HepG2 (cell line): ENCODE measurements around the gene PDPR. TPM values are rescaled to one million over a fixed set of nuclear protein-coding genes. Genes with fewer than 3 reads are reported as not detected.

ENCODE experiments used
- CENPT ChIP-seq: sonication (generic); formaldehyde crosslinking; IDR thresholded peaks from 2 replicates; pipeline ENCODE4 v1.8.0; 2022; ENCODE audit warnings: low read depth, mild to moderate bottlenecking, moderate library complexity, missing genetic modification reagents
- CSRNP2 ChIP-seq: sonication (generic); formaldehyde crosslinking; conservative IDR thresholded peaks from 2 replicates; pipeline ENCODE4 v1.8.0; 2022; ENCODE audit warnings: low read depth, missing genetic modification reagents
- FLYWCH1 ChIP-seq: sonication (generic); formaldehyde crosslinking; IDR thresholded peaks from 2 replicates; pipeline ENCODE4 v1.8.1; 2023; ENCODE audit warnings: mild to moderate bottlenecking, missing genetic modification reagents
- HCFC1 ChIP-seq: fragments of 150-350 bp; IDR thresholded peaks from 2 replicates; pipeline ENCODE4 v1.6.1; 2014; ENCODE audit warnings: low read depth, low read length
- IRF1 ChIP-seq: sonication (generic); formaldehyde crosslinking; IDR thresholded peaks from 2 replicates; pipeline ENCODE4 v1.4.0; 2020; ENCODE audit warnings: low read depth, mild to moderate bottlenecking, missing genetic modification reagents
- KDM1A ChIP-seq: IDR thresholded peaks from 2 replicates; pipeline ENCODE4 v1.6.1; 2016; ENCODE audit warnings: missing compliant biosample characterization
- KLF12 ChIP-seq: sonication (generic); formaldehyde crosslinking; IDR thresholded peaks from 2 replicates; pipeline ENCODE4 v1.4.0; 2020; ENCODE audit warnings: missing genetic modification reagents, borderline replicate concordance
- PAXIP1 ChIP-seq: sonication (generic); formaldehyde crosslinking; conservative IDR thresholded peaks from 2 replicates; pipeline ENCODE4 v1.4.0; 2020; ENCODE audit warnings: mild to moderate bottlenecking, missing genetic modification reagents, moderate library complexity
- POLR2AphosphoS5 ChIP-seq: IDR thresholded peaks from 2 replicates; pipeline ENCODE4 v1.6.1; 2012; ENCODE audit warnings: low read depth, low read length
- PRDM4 ChIP-seq: sonication (generic); formaldehyde crosslinking; IDR thresholded peaks from 2 replicates; pipeline ENCODE4 v1.9.0; 2021; ENCODE audit warnings: missing genetic modification reagents, borderline replicate concordance
- SRSF9 ChIP-seq: fragments of 200-400 bp; formaldehyde crosslinking; IDR thresholded peaks from 2 replicates; pipeline ENCODE4 v1.6.1; 2018; ENCODE audit warnings: borderline replicate concordance, mild to moderate bottlenecking, low read depth, low read length; ENCODE audit not compliant: insufficient read depth, poor library complexity, severe bottlenecking
- ZNF224 ChIP-seq: sonication (generic); formaldehyde crosslinking; IDR thresholded peaks from 2 replicates; pipeline ENCODE4 v1.5.0; 2020; ENCODE audit warnings: mild to moderate bottlenecking, missing genetic modification reagents
- ZNF430 ChIP-seq: sonication (generic); formaldehyde crosslinking; IDR thresholded peaks from 2 replicates; pipeline ENCODE4 v1.9.0; 2021; ENCODE audit warnings: mild to moderate bottlenecking, missing genetic modification reagents
- ZNF513 ChIP-seq: sonication (generic); formaldehyde crosslinking; conservative IDR thresholded peaks from 2 replicates; pipeline ENCODE4 v1.5.0; 2020; ENCODE audit warnings: missing genetic modification reagents
- ZNF550 ChIP-seq: sonication (generic); formaldehyde crosslinking; IDR thresholded peaks from 2 replicates; pipeline ENCODE4 v1.4.0; 2020; ENCODE audit warnings: mild to moderate bottlenecking, missing genetic modification reagents, borderline replicate concordance
- ZNF570 ChIP-seq: sonication (generic); formaldehyde crosslinking; IDR thresholded peaks from 2 replicates; pipeline ENCODE4 v1.4.0; 2020; ENCODE audit warnings: mild to moderate bottlenecking, missing genetic modification reagents, borderline replicate concordance
- ZNF615 ChIP-seq: sonication (generic); formaldehyde crosslinking; IDR thresholded peaks from 2 replicates; pipeline ENCODE4 v1.5.0; 2020; ENCODE audit warnings: mild to moderate bottlenecking, missing genetic modification reagents, borderline replicate concordance
- ZNF780A ChIP-seq: sonication (generic); formaldehyde crosslinking; IDR thresholded peaks from 2 replicates; pipeline ENCODE4 v1.8.0; 2022; ENCODE audit warnings: mild to moderate bottlenecking, missing genetic modification reagents, moderate library complexity
- polyA plus RNA-seq, 8 experiments: library from polyadenylated mRNA; depleted of rRNA in 3 of 8; stranded (reverse) in 7 of 8; unstranded in 1 of 8; fragments of >200 nt; fragmentation: Illumina TruSeq in 4 of 8; extraction: Trizol in 4 of 8; gene quantifications; 2 replicates each; pipeline versions ENCODE4 v1.2.1 to v1.2.3, GENCODE V29; 2011 to 2016; ENCODE audit warnings: low read depth in 4 of 8, missing spikeins in 1 of 8, mixed read lengths in 1 of 8; ENCODE audit not compliant: insufficient read depth in 1 of 8
- total RNA-seq, 5 experiments: library from RNA; depleted of rRNA; stranded (reverse); fragments of >200 nt; fragmentation: Illumina TruSeq; extraction: Trizol; gene quantifications; 2 replicates each; pipeline ENCODE4 v1.2.3, GENCODE V29; 2016; ENCODE audit warnings: low read depth in 1 of 5

PDPR gene
- total and polyA plus RNA-seq, 2 of the 13 experiments (the other 11 are each of a cell fraction or from before 2014, with no cell fraction given): 19.5 to 29.9 TPM

- peak; percentile 99 for TF ChIP-seq PAXIP1
- no peak; the same call in 1 of the 2 replicates for TF ChIP-seq ZNF430
- no peak for TF ChIP-seq FLYWCH1 (CRISPR knock-in tag)
- no peak for TF ChIP-seq CSRNP2 (CRISPR knock-in tag)
- 0 out of 2 replicates have a peak, but pooled peaks have one; percentile 4 for TF ChIP-seq KDM1A (CRISPR knock-in tag)
- no peak for TF ChIP-seq ZNF550
- TF ChIP-seq ZNF615 (CRISPR knock-in tag): peak; percentile 79; the same call in 1 of the 2 replicates
- peak; percentile 44; the same call in 1 of the 2 replicates for TF ChIP-seq KLF12 (CRISPR knock-in tag)
- TF ChIP-seq HCFC1: no peak
- no peak for TF ChIP-seq CENPT (CRISPR knock-in tag)
- TF ChIP-seq ZNF513 (CRISPR knock-in tag): no peak
- no peak for TF ChIP-seq ZNF780A
- TF ChIP-seq POLR2AphosphoS5: peak; percentile 64
- TF ChIP-seq ZNF224 (CRISPR knock-in tag): 0 out of 2 replicates have a peak, but pooled peaks have one; percentile 76
- no peak for TF ChIP-seq ZNF570 (CRISPR knock-in tag)
- no peak for TF ChIP-seq SRSF9
- TF ChIP-seq PRDM4: no peak
- peak; percentile 24; the same call in 1 of the 2 replicates for TF ChIP-seq IRF1 (CRISPR knock-in tag)
Measured at GRCh38 chr16:70157477-70158260, 43.5 kb downstream of the PDPR start (continued).
